K562 (cell line): ENCODE results near the gene SNX33.

Experiments used
- CREM ChIP-seq: IDR thresholded peaks from 2 replicates; pipeline ENCODE4 v1.6.1; 2014; ENCODE audit warnings: antibody characterized with exemption, low read depth
- RB1 ChIP-seq: fragments of 450-650 bp; IDR thresholded peaks from 2 replicates; pipeline ENCODE4 v1.6.1; 2017; ENCODE audit warnings: low read depth, mild to moderate bottlenecking
- TF ChIP-seq, protein P1 (sequence below), 2 experiments: fragments of 200-800 bp in 1 of 2; sonication (Bioruptor generic) in 1 of 2; sonication (generic) in 1 of 2; formaldehyde crosslinking in 1 of 2; IDR thresholded peaks in 1 of 2; conservative IDR thresholded peaks in 1 of 2; 2 replicates each; pipeline versions ENCODE4 v1.5.0 to v1.6.1; 2016 to 2020; ENCODE audit warnings: missing compliant biosample characterization in 1 of 2, missing genetic modification characterization in 1 of 2, missing genetic modification reagents in 1 of 2
- TF ChIP-seq, protein P2 (sequence below): IDR thresholded peaks from 2 replicates; pipeline ENCODE4 v1.6.1; 2016; ENCODE audit warnings: missing genetic modification characterization, missing compliant biosample characterization
- TF ChIP-seq, protein P3 (sequence below): sonication (generic); formaldehyde crosslinking; IDR thresholded peaks from 2 replicates; pipeline ENCODE4 v1.8.1; 2023; ENCODE audit warnings: mild to moderate bottlenecking, missing genetic modification reagents

DNA sequence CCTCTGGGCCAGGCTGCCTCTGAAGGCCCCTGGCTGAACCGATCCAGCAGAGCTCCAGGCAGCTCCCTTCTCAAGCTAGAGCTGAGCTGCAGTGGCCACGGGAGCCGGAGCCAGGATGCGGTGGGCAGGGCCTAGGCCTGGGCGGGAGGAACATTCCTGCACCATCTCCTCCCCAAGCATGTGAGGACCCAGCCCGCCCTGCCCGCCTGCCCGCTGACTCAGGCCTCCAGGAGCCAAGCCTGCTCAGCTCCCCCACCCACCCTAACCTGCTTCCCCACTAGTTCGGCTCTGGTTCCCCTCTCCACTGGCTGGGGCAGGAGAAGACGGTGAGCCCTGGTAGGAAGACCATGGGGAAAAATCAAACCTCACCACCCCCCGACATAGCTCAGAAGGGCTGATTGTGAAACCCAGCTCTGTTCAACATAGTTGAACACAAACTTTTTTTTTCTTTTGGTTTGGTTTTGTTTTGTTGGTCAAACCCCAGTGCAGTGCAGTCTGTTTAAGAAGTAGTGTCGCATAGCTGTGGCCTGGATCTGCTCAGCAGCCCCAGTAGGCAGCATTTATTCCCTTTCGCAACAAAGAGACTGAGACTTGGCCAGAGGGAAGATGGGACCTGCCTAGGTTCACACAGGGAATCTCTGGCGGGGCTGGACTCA lies 13.5 kb downstream of the SNX33 start:
- TF ChIP-seq, protein P1, sequence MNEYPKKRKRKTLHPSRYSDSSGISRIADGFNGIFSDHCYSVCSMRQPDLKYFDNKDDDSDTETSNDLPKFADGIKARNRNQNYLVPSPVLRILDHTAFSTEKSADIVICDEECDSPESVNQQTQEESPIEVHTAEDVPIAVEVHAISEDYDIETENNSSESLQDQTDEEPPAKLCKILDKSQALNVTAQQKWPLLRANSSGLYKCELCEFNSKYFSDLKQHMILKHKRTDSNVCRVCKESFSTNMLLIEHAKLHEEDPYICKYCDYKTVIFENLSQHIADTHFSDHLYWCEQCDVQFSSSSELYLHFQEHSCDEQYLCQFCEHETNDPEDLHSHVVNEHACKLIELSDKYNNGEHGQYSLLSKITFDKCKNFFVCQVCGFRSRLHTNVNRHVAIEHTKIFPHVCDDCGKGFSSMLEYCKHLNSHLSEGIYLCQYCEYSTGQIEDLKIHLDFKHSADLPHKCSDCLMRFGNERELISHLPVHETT (CRISPR knock-in tag; conservative IDR thresholded peaks at IDR 0.05 in 1 of 2, IDR thresholded peaks at IDR 0.05 in 1 of 2), result no peak
- TF ChIP-seq, protein P2, sequence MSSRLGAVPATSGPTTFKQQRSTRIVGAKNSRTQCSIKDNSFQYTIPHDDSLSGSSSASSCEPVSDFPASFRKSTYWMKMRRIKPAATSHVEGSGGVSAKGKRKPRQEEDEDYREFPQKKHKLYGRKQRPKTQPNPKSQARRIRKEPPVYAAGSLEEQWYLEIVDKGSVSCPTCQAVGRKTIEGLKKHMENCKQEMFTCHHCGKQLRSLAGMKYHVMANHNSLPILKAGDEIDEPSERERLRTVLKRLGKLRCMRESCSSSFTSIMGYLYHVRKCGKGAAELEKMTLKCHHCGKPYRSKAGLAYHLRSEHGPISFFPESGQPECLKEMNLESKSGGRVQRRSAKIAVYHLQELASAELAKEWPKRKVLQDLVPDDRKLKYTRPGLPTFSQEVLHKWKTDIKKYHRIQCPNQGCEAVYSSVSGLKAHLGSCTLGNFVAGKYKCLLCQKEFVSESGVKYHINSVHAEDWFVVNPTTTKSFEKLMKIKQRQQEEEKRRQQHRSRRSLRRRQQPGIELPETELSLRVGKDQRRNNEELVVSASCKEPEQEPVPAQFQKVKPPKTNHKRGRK (tag), result no peak
- TF ChIP-seq CREM, result no peak
- TF ChIP-seq, protein P3, sequence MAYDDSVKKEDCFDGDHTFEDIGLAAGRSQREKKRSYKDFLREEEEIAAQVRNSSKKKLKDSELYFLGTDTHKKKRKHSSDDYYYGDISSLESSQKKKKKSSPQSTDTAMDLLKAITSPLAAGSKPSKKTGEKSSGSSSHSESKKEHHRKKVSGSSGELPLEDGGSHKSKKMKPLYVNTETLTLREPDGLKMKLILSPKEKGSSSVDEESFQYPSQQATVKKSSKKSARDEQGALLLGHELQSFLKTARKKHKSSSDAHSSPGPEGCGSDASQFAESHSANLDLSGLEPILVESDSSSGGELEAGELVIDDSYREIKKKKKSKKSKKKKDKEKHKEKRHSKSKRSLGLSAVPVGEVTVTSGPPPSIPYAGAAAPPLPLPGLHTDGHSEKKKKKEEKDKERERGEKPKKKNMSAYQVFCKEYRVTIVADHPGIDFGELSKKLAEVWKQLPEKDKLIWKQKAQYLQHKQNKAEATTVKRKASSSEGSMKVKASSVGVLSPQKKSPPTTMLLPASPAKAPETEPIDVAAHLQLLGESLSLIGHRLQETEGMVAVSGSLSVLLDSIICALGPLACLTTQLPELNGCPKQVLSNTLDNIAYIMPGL (CRISPR knock-in tag), result no peak
- TF ChIP-seq RB1, result no peak
